Lung (tissue), 12 donors: ENCODE measurements around the gene CLPSL2. TPM values are rescaled to one million over a fixed set of nuclear protein-coding genes. Genes with fewer than 3 reads are reported as not detected.

ENCODE experiments used
- ATAC-seq: fragments of 200-7000 bp; cut with Tn5 transposase; one replicate; pipeline ENCODE4 v1.9.1; 2020; ENCODE audit warnings: moderate number of reproducible peaks; ENCODE audit not compliant: insufficient read depth, low FRiP score
- DNase-seq, 3 donors: peaks; one replicate each; pipeline ENCODE4 v3.0.0-alpha.2; 2013 to 2017
- H3K27ac ChIP-seq, 2 donors: one replicate each; pipeline ENCODE4 v1.5.1; 2013; ENCODE audit warnings: mild to moderate bottlenecking in 2 of 2, moderate library complexity in 2 of 2, control low read depth in 1 of 2, inconsistent platforms in 1 of 2, low read depth in 1 of 2, low read length in 1 of 2
- H3K27me3 ChIP-seq, 3 donors: one replicate each; pipeline ENCODE4 v1.5.1; 2013; ENCODE audit warnings: low read length in 2 of 3; ENCODE audit not compliant: control insufficient read depth in 3 of 3, insufficient read depth in 3 of 3
- H3K36me3 ChIP-seq, 4 donors: one replicate each; pipeline ENCODE4 v1.5.1; 2013; ENCODE audit warnings: low read length in 4 of 4, mild to moderate bottlenecking in 1 of 4, moderate library complexity in 1 of 4; ENCODE audit not compliant: control insufficient read depth in 4 of 4, insufficient read depth in 4 of 4
- H3K4me1 ChIP-seq, 5 donors: one replicate each; pipeline ENCODE4 v1.5.1; 2013; ENCODE audit warnings: low read length in 5 of 5, mild to moderate bottlenecking in 2 of 5, moderate library complexity in 1 of 5; ENCODE audit not compliant: control insufficient read depth in 5 of 5, insufficient read depth in 5 of 5
- H3K4me3 ChIP-seq: one replicate; pipeline ENCODE4 v1.5.1; 2013; ENCODE audit warnings: mild to moderate bottlenecking, control low read depth, moderate library complexity
- H3K9ac ChIP-seq, 2 donors: one replicate each; pipeline ENCODE4 v1.5.1; 2013; ENCODE audit warnings: low read length in 2 of 2, control low read depth in 1 of 2; ENCODE audit not compliant: insufficient read depth in 1 of 2
- H3K9me3 ChIP-seq, 4 donors: one replicate each; pipeline ENCODE4 v1.5.1; 2013; ENCODE audit warnings: low read length in 3 of 4, mild to moderate bottlenecking in 1 of 4, moderate library complexity in 1 of 4; ENCODE audit not compliant: control insufficient read depth in 4 of 4, insufficient read depth in 3 of 4
- WGBS, 2 donors: extraction: QIAGEN DNeasy Blood & Tissue Kit; methylation state at CpG; one replicate each; pipeline ENCODE4 v1.1.7; 2013; 5-methylcytosine and 5-hydroxymethylcytosine counted together
- polyA plus RNA-seq, 2 donors: library from polyadenylated mRNA; stranded (reverse); fragments of 200-250 nt; gene quantifications; one replicate each; pipeline ENCODE4 v1.2.1, GENCODE V29; 2013
- total RNA-seq, 2 donors: library from RNA; depleted of rRNA in 1 of 2; stranded (reverse); fragments of >200 nt in 1 of 2; gene quantifications; one replicate each; pipeline ENCODE4 v1.2.1, GENCODE V29; 2014 to 2021
- TF ChIP-seq, protein P1 (sequence below): IDR thresholded peaks from 2 replicates; pipeline ENCODE4 v1.5.1; 2012; ENCODE audit warnings: mild to moderate bottlenecking; ENCODE audit errors: control extremely low read depth, extremely low read depth
- donor health status: control.
- donor health status: control.
- donor health status: Bipolar disorder and iron deficiency.
- donor health status: healthy.
- donor health status: DM: yes; HTN: yes; CAD: no.

CLPSL2 gene
- total and polyA plus RNA-seq, 4 donors = not detected

DNA sequence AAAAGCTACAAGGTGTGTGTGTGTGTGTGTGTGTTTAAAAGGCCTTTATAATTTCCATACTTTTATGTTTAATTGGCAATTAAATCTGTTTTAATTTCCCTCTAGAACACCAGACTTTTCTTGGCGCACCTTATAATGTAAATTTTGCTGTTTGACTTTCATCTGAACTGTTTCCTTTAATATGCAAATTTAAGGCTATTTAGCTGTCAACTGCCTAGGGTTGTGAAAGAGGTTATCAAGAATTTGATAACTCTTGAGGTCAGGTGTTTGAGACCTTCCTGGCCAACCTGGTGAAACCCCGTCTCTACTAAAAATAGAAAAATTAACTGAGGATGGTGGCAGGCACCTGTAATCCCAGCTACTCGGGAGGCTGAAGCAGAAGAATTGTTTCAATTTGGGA, 24.8 kb downstream of the CLPSL2 start:
- no peaks in the 10 kb centered on the region for H3K4me1 ChIP-seq
- peaks cover 0 to 3% (median 0%) of the 10 kb centered on the region in 3 donors for H3K27me3 ChIP-seq
- DNase-seq (no peak), ATAC-seq (no peak)
- TF ChIP-seq, protein P1, sequence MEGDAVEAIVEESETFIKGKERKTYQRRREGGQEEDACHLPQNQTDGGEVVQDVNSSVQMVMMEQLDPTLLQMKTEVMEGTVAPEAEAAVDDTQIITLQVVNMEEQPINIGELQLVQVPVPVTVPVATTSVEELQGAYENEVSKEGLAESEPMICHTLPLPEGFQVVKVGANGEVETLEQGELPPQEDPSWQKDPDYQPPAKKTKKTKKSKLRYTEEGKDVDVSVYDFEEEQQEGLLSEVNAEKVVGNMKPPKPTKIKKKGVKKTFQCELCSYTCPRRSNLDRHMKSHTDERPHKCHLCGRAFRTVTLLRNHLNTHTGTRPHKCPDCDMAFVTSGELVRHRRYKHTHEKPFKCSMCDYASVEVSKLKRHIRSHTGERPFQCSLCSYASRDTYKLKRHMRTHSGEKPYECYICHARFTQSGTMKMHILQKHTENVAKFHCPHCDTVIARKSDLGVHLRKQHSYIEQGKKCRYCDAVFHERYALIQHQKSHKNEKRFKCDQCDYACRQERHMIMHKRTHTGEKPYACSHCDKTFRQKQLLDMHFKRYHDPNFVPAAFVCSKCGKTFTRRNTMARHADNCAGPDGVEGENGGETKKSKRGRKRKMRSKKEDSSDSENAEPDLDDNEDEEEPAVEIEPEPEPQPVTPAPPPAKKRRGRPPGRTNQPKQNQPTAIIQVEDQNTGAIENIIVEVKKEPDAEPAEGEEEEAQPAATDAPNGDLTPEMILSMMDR = no peak
- H3K27ac ChIP-seq = no peak overlapping the region
- H3K9me3 ChIP-seq = no peaks in the 10 kb centered on the region
- H3K4me3 ChIP-seq = no peak overlapping the region
- H3K36me3 ChIP-seq = no peaks in the 10 kb centered on the region
- H3K9ac ChIP-seq = no peak overlapping the region
- WGBS, 2 donors = 59 to 81% methylated on average over 3 of the region's 3 CpGs

DNA sequence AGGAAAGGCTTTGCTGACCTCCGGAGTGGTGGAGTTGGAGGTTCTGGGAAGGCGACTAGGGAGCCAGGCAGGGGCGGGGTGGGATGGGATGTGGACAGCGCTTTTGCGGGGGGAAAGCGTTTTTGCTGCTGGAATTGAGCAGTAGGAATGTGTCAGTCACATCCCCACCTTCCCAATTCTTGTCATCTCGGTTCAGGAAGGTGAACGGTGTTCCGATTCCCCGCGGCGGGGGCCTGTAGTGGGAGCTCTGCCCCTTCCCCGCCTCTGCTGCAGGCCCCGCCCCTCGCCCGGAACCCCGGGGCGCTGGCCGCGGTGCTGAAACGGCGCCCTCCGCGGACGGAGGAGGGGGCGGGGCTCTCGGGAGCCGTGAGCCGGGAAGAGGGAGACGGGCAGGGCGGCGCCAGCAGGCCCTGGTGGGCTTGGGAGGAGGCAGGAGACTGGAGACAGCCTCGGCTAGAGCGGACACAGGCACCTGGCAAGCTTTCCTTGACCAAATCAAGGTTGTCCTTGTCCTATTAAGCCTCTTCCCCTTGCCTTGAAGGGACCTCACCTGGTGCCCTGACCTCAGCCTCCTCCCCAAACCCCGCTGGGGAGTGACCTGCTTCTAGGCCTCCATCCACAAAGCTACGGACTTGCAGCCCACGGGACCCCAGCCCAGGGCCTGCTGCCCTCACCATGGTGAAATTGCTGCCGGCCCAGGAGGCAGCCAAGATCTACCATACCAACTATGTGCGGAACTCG, 28.8 kb downstream of the CLPSL2 start, which contains the start of gene LHFPL5:
Gene LHFPL5 (plus strand): TSS at position 357 of the 741 bp plus-strand sequence. CDS start 319 bp downstream, at position 676.
- Histone ChIP-seq H3K4me1 (no peaks in the 10 kb centered on the region), H3K9ac (no peak within 1 kb of the TSS), H3K27ac (no peak within 1 kb of the TSS), H3K4me3 (no peak within 1 kb of the TSS), H3K36me3 (no peaks in the 10 kb centered on the region), H3K9me3 (no peaks in the 10 kb centered on the region), H3K27me3 (peaks cover 0 to 6% (median 0%) of the 10 kb centered on the region in 3 donors)
- TF ChIP-seq, protein P1 = no peak
- ATAC-seq (peak; percentile 77), DNase-seq (peak; percentile 57 to 60 (median 58))
- 12 to 14% methylated on average over 39 to 40 of the region's 40 CpGs for WGBS, 2 donors

DNA sequence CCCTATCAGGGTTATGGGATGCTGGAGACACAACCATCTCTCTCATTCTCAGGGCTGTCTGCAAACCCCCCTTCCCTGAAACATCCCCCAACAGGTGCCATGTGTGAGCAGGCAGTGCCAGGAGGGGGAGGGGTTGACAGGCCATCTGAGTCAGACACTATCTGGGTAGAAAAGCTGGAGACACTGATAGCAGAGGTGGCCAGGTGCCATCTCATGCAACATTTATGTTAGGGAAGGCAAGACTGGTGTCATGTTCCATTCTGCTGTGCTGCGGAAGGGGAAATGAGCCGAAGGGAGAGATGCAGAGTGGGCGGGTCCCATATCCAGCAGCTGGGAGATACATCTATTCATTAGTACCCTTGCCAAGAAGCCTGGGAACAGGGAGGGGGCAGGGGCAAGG, 32.3 kb downstream of the CLPSL2 start:
- H3K36me3 ChIP-seq = no peaks in the 10 kb centered on the region
- H3K4me1 ChIP-seq = no peaks in the 10 kb centered on the region
- H3K9ac ChIP-seq = no peak overlapping the region
- ATAC-seq (no peak), DNase-seq (no peak)
- H3K27ac ChIP-seq = no peak overlapping the region
- WGBS, 2 donors = 56 to 75% methylated on average over 3 of the region's 3 CpGs
- peaks cover 0 to 6% (median 0%) of the 10 kb centered on the region in 3 donors for H3K27me3 ChIP-seq
- no peaks in the 10 kb centered on the region for H3K9me3 ChIP-seq
- H3K4me3 ChIP-seq = no peak overlapping the region
- TF ChIP-seq, protein P1 = no peak
